Large intestine (tissue), 3 donors: ENCODE results near the gene AMMECR1. TPM values are rescaled to one million over a fixed set of nuclear protein-coding genes. Genes with fewer than 3 reads are reported as not detected.

Source experiments
- DNase-seq, 2 donors: peaks; one replicate each; pipeline versions ENCODE4 v3.0.0 to v3.0.0-alpha.2; 2013
- H3K27ac ChIP-seq: one replicate; pipeline ENCODE4 v1.5.1; 2013; ENCODE audit warnings: low read length
- H3K27me3 ChIP-seq: 2 replicates; pipeline ENCODE4 v1.6.1; 2013; ENCODE audit warnings: low read length; ENCODE audit not compliant: control insufficient read depth, insufficient read depth
- H3K36me3 ChIP-seq: 2 replicates; pipeline ENCODE4 v1.6.1; 2013; ENCODE audit warnings: low read length; ENCODE audit not compliant: control insufficient read depth, insufficient read depth
- H3K4me1 ChIP-seq: one replicate; pipeline ENCODE4 v1.6.1; 2013; ENCODE audit warnings: low read length; ENCODE audit not compliant: control insufficient read depth, insufficient read depth
- H3K4me3 ChIP-seq: one replicate; pipeline ENCODE4 v1.5.1; 2013; ENCODE audit warnings: low read length
- H3K9me3 ChIP-seq: one replicate; pipeline ENCODE4 v1.6.1; 2013; ENCODE audit warnings: mild to moderate bottlenecking, low read depth, low read length, moderate library complexity; ENCODE audit not compliant: control insufficient read depth
- WGBS: methylation state at CpG from one replicate; pipeline ENCODE4 v1.1.5; 2013; ENCODE audit warnings: low lambda C conversion rate; ENCODE audit not compliant: insufficient coverage; 5-methylcytosine and 5-hydroxymethylcytosine counted together
- polyA plus RNA-seq: library from polyadenylated mRNA; unstranded; fragments of 120-200 nt; gene quantifications from one replicate; pipeline ENCODE4 v1.2.1, GENCODE V29; 2013

The AMMECR1 gene
- polyA plus RNA-seq, 1 donor = 9.9 TPM

GRCh38 chrX:110216027-110216426, 101.9 kb downstream of the AMMECR1 start:
- DNase-seq = peak in 1 of 2 donors; percentile 15
- no CpG with 5 or more reads among the region's 4 CpGs for WGBS
- Histone ChIP-seq H3K4me3 (no peak overlapping the region), H3K36me3 (no peaks in the 10 kb centered on the region), H3K27ac (no peak overlapping the region), H3K9me3 (no peaks in the 10 kb centered on the region), H3K4me1 (peaks cover 3% of the 10 kb centered on the region), H3K27me3 (no peaks in the 10 kb centered on the region)

- no peaks in the 10 kb centered on the region for H3K27me3 ChIP-seq
- WGBS = no CpG with 5 or more reads among the region's 1 CpG
- DNase-seq = no peak
- no peak overlapping the region for H3K4me3 ChIP-seq
- H3K9me3 ChIP-seq = no peaks in the 10 kb centered on the region
- peaks cover 3% of the 10 kb centered on the region for H3K4me1 ChIP-seq
- H3K36me3 ChIP-seq = no peaks in the 10 kb centered on the region
- no peak overlapping the region for H3K27ac ChIP-seq
Observed at GRCh38 chrX:110215411-110215810, 102.5 kb downstream of the AMMECR1 start.

- no peaks in the 10 kb centered on the region for H3K27me3 ChIP-seq
- no CpG with 5 or more reads among the region's 1 CpG for WGBS
- peaks cover 3% of the 10 kb centered on the region for H3K4me1 ChIP-seq
- no peak overlapping the region for H3K4me3 ChIP-seq
- H3K36me3 ChIP-seq = no peaks in the 10 kb centered on the region
- no peak overlapping the region for H3K27ac ChIP-seq
- H3K9me3 ChIP-seq = no peaks in the 10 kb centered on the region
- DNase-seq = no peak
Observed at GRCh38 chrX:110214684-110215083, 103.2 kb downstream of the AMMECR1 start.

GRCh38 chrX:110213183-110213582, 104.7 kb downstream of the AMMECR1 start:
- Histone ChIP-seq H3K4me1 (peaks cover 3% of the 10 kb centered on the region), H3K36me3 (no peaks in the 10 kb centered on the region), H3K27ac (no peak overlapping the region), H3K27me3 (no peaks in the 10 kb centered on the region), H3K4me3 (no peak overlapping the region), H3K9me3 (no peaks in the 10 kb centered on the region)
- DNase-seq = no peak
- no CpG with 5 or more reads among the region's 1 CpG for WGBS

- DNase-seq = no peak
- H3K36me3 ChIP-seq = no peaks in the 10 kb centered on the region
- H3K9me3 ChIP-seq = no peaks in the 10 kb centered on the region
- no CpG with 5 or more reads among the region's 3 CpGs for WGBS
- H3K4me3 ChIP-seq = no peak overlapping the region
- peaks cover 3% of the 10 kb centered on the region for H3K4me1 ChIP-seq
- no peaks in the 10 kb centered on the region for H3K27me3 ChIP-seq
- no peak overlapping the region for H3K27ac ChIP-seq
Observed at GRCh38 chrX:110212299-110212698, 105.6 kb downstream of the AMMECR1 start.

DNA sequence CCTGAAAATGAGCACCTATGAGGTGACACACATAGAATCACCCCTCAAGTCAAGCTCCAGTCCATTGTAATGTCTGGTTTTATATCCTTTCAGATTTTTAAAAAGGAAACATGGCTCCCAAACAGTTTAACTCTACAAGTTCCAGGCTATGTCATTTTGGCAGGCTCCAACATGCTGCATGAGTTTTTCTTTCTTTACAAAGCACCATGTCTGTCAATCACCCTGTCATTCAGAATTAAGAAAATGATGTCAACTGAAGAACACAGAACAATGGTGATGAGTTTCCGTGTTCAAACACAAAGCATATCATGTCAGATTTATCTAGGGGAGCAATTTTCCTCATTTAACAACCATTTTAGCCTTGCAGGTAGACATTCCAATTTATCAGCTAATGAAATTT, 106.5 kb downstream of the AMMECR1 start:
- Histone ChIP-seq H3K4me3 (no peak overlapping the region), H3K4me1 (peaks cover 3% of the 10 kb centered on the region), H3K36me3 (no peaks in the 10 kb centered on the region), H3K27ac (no peak overlapping the region), H3K9me3 (no peaks in the 10 kb centered on the region), H3K27me3 (no peaks in the 10 kb centered on the region)
- no CpG with 5 or more reads among the region's 1 CpG for WGBS
- DNase-seq = no peak

DNA sequence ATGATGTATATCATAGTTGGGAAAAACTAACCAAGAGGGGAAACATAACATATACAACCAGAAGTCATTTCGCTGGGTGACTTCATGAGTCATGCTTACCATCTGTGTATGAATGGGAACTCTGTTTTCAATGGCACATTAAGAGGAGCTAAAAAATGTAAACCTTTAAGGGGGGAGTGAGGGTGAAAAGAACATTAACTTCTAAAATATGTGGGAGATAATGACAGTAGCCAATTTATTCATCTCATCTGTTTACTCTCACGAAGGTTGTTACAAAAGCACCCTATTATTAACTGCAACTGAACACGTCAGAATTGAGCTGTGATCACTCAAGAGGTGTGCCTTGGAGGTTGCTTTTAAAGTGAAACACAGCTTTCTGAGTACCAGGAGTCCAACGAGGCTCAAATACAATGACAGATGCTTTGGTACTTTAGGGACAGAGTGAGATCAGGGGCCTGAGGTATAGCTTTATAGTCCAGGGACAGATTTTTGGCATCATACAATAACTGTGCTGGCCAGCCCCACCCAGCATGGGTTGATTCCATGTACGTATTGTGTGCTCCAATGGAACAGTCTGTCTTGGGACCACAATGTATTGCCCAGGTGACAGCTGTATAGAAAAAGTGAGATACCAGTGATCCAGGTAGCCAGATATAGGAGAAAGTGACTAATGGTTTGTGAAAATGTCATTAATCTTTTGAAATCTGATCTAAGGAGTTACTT, 107.3 kb downstream of the AMMECR1 start:
- no peak overlapping the region for H3K4me3 ChIP-seq
- DNase-seq = no peak
- no peak overlapping the region for H3K27ac ChIP-seq
- no peaks in the 10 kb centered on the region for H3K9me3 ChIP-seq
- peaks cover 1% of the 10 kb centered on the region for H3K4me1 ChIP-seq
- no CpG with 5 or more reads among the region's 5 CpGs for WGBS
- H3K36me3 ChIP-seq = no peaks in the 10 kb centered on the region
- H3K27me3 ChIP-seq = no peaks in the 10 kb centered on the region

DNA sequence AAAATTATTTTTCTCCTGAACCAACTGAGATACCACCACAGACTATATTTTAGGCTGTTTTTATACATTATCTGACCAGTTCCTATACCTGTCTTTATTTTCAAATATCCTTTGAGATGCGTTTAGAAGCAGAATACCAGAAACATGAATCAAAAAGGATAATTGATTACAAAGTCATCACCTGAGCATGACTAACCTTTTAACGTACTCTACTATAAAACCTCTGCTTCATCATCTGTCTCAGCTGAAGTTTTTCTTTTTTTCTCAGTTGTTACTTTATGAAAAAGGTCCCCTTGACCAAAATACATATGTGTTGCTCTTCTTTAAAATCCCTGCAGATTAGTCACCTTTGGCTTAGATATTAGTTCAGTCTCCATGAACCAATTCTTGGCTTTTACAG, 109.8 kb downstream of the AMMECR1 start:
- H3K4me3 ChIP-seq = no peak overlapping the region
- no peak for DNase-seq
- H3K36me3 ChIP-seq = no peaks in the 10 kb centered on the region
- H3K9me3 ChIP-seq = no peaks in the 10 kb centered on the region
- H3K27ac ChIP-seq = no peak overlapping the region
- no peaks in the 10 kb centered on the region for H3K4me1 ChIP-seq
- WGBS = 100% methylated on average over 1 of the region's 2 CpGs
- H3K27me3 ChIP-seq = no peaks in the 10 kb centered on the region

DNA sequence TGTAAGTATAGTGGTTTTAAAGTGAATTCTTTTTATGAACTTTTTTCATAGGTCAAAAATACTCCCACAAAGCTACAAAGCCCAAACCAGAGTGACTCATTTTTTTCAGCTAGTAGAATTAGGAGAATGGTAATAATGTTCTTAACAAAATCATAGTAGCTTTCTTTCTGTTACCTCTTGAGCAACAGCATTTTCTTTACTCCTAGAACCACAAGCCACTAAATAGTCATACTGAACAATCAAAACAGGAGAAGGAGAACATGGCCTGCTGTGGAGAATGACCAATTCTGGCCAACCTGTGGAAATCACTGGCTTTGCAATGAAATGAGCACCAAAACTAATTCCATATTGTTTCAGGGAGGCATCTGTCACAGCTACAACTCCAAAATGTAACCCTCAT, 112.9 kb downstream of the AMMECR1 start:
- Histone ChIP-seq H3K27ac (no peak overlapping the region), H3K36me3 (no peaks in the 10 kb centered on the region), H3K27me3 (no peaks in the 10 kb centered on the region), H3K4me3 (no peak overlapping the region), H3K9me3 (no peaks in the 10 kb centered on the region), H3K4me1 (no peaks in the 10 kb centered on the region)
- DNase-seq = no peak

GRCh38 chrX:110201799-110202198, 116.1 kb downstream of the AMMECR1 start:
- H3K4me3 ChIP-seq = no peak overlapping the region
- no peaks in the 10 kb centered on the region for H3K9me3 ChIP-seq
- H3K27ac ChIP-seq = no peak overlapping the region
- H3K36me3 ChIP-seq = no peaks in the 10 kb centered on the region
- DNase-seq = no peak
- no peaks in the 10 kb centered on the region for H3K4me1 ChIP-seq
- H3K27me3 ChIP-seq = no peaks in the 10 kb centered on the region
- no CpG with 5 or more reads among the region's 3 CpGs for WGBS

- Histone ChIP-seq H3K4me1 (no peaks in the 10 kb centered on the region), H3K27me3 (no peaks in the 10 kb centered on the region), H3K9me3 (no peaks in the 10 kb centered on the region), H3K4me3 (no peak overlapping the region), H3K36me3 (no peaks in the 10 kb centered on the region), H3K27ac (no peak overlapping the region)
- no CpG with 5 or more reads among the region's 3 CpGs for WGBS
- no peak for DNase-seq
Observed at GRCh38 chrX:110194977-110195376, 122.9 kb downstream of the AMMECR1 start.
